ENCODE data around the gene RPL35A.
A peak's percentile ranks its signal among the peaks of the same experiment; 100 is the strongest.
"Not testable (repeated sequence)": the region's sequence is repeated elsewhere in the genome, so short reads cannot be mapped to it uniquely, and the experiment has no call there.

The RPL35A gene

DNA sequence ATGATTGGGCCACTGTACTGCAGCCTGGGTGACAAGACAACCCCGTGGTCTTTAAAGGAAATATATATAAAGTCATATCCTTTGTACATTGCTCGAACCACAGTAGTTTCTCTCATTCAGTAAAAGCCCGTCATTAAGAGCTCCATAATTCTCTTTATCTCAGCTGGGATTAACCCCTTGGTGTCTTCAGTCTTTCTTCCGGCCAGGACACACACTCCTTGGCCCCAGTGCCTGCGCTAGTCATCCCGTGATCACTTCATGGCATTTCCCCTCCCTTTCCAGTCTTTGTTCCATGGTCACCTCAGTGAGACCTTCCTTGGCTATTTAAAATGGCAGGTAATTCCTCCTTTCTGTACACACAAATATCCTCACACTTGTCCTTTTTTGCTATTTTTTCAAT is 3.3 kb downstream of the RPL35A start:
- DNase-seq, result no peak

- no peak for DNase-seq
These were observed 3.9 kb downstream of the RPL35A start for GRCh38 chr3:197953881-197954280.

DNA sequence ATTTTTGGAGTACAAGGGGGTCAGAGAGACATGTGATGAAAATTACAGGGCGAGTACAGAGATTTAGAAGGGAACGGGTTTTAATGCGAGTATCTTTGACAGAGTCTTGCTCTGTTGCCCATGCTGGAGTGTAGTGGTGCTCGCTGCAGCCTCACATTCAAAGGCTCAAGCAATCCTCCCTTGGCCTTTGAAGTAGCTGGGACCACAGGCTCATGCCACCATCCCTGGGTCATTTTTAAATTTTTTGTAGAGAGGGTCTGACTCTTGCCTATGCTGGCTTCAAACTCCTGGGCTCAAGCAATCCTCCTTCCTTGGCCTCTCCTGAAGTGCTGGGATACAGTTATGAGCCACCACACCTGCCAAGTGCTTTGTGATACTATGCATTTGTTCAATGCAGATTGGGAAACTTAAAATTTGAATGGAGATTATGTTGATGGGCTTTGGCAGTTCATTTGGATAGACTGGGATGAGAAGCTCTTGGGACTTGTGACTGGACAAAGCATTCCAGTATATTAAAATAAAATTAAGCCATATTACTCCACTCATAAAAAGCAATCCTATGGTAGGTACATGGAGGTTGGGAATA is 6.0 kb downstream of the RPL35A start:
- DNase-seq, result no peak

DNA sequence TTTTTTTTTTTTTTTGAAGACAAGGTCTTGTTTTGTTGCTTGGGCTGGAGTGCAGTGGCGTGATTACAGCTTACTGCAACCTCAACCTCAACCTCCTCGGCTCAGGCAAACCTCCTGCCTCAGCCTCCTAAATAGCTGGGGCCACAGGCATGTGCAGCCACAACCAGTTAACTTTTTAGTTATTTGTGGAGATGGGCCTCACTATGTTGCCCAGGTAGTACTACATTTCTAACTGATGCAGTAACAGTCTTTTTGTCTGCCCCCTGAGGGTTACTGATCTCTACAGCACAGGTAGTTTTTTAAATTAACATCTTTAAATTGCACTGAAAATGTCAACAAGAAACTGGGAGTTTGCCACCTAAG is 6.6 kb downstream of the RPL35A start:
- no peak for DNase-seq

DNA sequence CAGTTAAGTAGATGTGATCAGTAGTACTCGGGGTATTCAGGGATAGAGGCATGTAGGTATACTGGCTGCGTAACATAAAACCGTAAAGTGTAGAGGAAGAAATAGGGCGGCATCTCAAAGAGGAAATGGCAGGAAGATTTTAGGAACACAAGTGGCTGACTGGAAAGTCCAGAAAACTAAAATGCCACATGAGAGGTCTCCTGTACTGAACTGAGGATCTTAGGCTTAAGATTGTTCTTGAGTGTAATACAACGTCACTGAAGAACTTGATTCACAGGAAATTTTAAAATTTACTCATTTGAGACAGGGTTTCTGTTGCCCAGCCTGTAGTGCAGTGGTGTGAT is 7.8 kb downstream of the RPL35A start:
- DNase-seq, result no peak

DNA sequence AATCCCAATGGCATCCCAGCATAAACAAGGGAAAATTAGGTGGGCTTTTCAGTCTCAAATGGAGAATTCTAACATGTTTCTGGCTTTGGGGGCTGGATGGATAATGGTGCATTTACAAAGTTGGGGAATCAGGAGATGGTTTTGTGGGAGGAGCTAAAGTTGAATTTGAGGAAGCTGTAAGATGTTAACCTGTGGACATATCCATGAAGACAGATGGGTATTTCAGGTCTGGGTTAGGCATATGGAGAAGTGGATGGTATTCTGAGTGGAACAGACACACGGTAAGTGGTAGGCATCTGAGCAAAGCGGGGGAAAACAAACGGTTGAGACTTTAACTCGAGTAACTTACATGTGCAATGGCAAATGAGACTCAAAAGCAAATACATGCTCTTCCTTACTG is 8.4 kb downstream of the RPL35A start:
- DNase-seq, result no peak

GRCh38 chr3:197958848-197959247 is 8.9 kb downstream of the RPL35A start:
- not testable (repeated sequence) for DNase-seq

- no peak for DNase-seq
These were observed 9.5 kb downstream of the RPL35A start for GRCh38 chr3:197959500-197959890.

DNA sequence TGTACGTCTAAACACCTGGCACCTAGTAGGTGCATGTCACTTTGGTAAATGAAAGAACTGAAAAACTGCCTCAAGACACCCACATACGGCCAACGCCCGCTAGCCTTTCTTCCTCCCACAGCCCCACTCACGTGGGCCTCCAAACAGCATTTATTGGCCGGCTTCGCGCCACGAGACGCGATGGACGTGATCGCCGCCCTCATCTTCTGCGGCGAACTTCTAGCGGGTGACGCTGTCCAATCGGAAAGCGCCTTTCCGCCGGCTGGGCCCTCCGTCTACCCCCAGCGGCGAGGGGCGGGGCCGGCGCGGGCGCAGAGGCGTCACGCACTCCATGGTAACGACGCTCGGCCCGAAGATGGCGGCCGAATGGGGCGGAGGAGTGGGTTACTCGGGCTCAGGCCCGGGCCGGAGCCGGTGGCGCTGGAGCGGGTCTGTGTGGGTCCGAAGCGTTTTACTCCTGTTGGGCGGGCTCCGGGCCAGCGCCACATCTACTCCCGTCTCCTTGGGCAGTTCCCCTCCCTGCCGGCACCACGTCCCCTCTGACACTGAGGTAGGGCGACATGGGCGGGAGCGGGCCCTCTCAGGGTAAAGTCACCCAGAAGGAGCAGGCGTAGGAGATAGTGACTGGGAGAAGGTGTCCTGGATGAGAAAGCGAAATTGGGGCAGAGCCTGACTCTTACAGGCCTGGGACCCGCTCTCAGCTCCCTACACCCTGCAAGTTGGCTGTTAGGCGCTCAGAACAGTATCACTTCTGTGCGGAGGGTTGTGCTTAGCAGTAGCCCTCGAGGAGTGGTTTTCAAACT is 10.1 kb downstream of the RPL35A start, which contains the start of gene LMLN:
LMLN (plus strand) TSS at position 327 of the 803 bp plus-strand sequence; CDS start at position 356, 29 bp downstream.
- DNase-seq, result peak; percentile 96

DNA sequence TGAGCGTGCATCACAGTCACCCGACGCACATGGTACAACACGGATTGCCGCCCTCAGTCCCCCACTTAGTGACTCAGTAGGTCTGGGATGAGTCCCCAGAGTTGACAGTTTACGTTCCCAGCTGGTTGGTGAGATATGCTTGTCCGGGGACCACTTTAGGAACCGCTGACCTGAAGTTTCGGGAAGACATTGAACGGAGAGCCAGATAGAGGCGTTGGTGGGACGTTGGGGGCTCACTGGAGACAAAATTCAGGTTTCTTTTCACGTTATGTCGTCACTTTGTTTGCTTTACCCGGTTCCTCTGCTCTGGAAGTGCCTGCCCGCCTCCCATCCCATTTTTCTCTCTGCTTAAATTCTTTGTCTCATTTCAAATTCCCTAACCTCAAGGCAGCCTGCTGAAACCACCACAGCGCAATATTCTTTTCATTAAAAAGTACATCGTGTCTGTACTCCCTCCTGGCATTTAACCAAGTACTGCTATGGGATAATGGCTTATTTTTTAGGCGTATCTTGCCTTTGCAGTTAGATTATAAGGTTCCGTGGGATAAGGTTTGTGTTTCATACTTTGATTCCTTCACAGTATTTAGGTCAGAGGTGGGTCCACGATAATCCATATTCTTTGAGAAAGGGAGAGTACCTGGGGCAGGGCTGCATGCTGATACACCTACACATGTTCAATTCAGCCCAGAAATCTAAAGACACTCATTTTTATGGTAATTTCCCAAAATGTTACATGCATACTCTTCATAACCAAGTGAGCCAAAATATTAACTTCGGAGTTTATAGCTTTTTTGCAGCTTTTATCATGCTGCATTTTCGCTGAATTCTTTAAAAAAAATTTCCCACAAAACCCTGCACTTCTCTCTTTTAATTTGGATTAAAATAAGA is 10.9 kb downstream of the RPL35A start:
- DNase-seq, result no peak

DNA sequence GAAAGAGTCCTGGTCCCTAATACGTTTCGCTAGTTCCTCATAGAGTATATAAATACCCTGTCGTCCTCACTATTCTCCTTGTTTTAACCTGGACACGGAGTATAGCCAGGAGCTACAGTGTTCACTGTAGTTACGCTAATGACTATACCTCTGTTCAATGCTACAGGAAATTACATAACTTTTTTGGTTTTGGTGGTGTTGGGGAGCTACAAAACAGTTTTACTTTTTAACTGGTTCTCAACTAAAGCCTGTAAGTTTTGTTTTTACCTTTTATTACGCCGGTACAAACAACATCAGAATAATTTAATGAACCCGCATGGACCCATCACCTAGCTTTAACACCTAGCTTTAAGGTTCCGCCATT is 11.6 kb downstream of the RPL35A start:
- no peak for DNase-seq

DNA sequence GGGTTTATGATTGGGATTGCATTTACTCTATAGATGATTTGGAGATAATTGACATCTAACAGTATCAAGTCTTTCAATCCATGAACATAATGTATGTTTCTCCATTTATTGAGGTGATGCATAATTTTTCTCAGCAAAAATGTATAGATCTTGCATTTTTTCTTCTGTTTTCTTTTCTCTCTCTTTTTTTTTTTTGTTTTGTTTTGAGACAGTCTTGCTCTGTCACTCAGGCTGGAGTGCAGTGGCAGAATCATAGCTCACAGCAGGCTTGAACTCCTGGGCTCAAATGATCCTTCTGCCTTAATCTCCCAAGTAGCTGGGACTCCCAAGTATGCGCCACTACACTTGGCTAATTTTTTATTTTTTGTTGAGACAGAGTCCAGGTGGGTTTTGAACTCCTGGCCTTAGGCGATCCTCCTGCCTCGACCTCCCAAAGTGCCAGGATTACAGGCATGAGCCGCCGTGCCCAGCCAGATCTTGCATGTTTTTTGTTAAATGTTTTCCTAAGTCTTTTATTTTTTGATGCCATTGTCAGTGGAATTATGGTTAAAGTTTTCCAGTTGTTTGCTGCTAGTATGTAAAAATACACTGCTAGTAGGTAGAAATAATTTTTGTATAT is 13.1 kb downstream of the RPL35A start:
- no peak for DNase-seq

DNA sequence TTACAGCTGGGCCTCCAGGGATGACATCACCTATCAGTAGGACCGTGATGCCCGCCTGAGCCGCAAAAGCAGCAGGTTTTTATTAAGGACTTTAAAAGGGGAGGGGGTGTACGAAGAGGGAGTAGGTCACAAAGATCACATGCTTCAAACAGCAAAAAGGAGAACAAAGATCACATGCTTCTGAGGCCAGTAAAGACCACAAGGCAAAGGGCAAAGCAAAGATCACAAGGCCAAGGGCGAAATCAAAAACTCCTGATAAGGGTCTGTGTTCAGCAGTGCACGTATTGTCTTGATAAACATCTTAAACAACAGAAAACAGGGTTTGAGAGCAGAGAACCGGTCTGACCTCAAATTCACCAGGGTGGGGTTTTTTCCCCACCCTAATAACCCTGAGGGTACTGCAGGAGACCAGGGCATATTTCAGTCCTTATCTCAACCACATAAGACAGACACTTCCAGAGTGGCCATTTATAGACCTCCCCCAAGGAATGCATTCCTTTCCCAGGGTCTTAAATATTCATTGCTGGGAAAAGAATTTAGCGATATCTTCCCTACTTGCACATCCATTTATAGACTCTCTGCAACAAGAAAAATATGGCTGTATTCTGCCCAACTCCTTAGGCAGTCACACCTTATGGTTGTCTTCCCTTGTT is 17.5 kb downstream of the RPL35A start:
- DNase-seq, result not testable (repeated sequence)

DNA sequence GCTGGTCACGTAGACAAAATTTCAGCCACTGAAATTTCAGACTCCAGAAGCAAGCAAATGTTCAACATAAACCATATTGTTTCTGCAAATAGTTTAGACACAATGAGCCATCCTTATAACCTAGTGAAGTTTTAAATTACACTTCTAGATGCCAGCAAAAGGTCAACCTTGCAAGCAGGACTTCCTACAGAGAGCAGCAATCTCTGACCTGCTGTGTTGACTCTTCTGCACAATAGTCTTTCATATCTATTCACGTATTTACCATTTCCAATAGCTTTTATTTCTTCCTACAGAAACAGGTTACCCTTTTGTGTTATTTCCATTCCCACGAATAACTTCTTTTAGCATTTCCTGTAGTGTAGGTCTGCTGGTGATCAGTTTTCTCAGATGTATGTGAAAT is 20.6 kb downstream of the RPL35A start:
- DNase-seq, result no peak

DNA sequence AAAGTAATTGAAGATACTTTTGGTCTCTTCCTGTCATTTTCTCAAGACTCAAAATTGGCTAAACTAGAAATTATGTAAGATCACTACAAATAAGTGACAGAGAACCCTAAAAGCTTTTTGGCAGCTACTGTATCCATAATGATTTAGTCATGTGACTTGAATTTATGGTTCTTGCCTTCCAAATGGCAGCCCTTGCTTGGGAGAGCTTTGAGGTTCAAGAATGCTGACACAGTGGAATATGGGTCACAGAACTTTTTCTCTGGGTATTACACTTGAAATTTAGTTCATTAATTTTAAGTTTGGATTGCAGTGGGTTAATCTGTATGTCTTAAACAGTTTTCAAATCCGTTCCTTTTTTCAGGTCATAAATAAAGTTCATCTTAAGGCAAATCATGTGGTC is 24.0 kb downstream of the RPL35A start:
- DNase-seq, result no peak

DNA sequence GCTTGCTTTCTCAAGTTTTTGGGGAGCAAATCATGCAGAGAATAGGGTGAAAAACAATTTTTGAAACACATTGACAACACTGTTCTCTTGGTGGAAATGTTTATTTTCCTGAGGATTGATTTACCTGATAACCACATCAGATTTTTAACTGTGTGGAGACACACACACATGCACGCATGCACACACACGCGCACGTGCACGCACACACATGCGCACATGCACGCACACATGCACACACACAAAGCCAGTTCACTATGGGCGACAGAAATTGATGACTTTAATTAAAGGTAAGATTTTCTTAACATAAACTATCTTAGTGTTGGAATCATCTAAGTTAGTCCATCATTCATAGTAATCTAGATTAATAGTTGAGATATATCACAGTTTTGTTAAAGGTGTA is 25.3 kb downstream of the RPL35A start:
- no peak for DNase-seq

GRCh38 chr3:197983076-197983475 is 33.1 kb downstream of the RPL35A start:
- no peak for DNase-seq

DNA sequence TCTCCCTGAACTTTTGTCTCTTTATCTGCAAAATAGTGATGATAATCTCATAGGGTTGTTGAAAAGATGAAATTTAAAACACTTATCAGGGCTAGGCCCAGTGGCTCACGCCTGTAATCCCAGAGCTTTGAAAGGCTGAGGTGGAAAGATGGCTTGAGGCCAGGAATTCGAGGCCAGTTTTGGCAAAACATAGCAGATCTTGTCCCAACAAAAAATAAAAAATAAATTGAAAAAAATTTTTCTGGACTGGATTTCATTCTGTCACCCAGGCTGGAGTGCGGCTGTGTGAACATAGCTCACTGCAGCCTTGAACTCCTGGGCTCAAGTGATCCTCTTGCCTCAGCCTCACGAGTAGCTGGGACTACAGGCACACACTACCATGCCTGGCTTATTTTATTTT is 39.7 kb downstream of the RPL35A start:
- DNase-seq, result no peak

DNA sequence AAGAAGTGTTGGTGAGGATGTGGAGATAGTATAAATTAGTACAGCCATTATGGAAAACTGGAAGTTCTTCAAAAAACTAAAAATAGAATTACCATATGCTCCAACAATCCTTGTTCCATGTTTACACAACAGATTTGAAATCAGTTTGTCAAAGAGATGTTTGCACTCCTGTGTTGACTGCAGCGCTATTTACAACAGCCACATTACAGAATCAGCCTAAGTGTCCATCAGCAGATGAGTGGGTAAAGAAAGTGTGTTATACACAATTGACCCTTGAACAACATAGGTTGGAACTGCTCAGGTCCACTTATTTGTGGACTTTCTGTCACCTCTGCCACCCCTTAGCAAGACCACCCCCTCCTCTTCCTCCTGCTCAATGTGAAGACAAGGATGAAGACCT is 44.7 kb downstream of the RPL35A start:
- no peak for DNase-seq

- DNase-seq, result no peak
These were observed 46.9 kb downstream of the RPL35A start for GRCh38 chr3:197996855-197997254.

DNA sequence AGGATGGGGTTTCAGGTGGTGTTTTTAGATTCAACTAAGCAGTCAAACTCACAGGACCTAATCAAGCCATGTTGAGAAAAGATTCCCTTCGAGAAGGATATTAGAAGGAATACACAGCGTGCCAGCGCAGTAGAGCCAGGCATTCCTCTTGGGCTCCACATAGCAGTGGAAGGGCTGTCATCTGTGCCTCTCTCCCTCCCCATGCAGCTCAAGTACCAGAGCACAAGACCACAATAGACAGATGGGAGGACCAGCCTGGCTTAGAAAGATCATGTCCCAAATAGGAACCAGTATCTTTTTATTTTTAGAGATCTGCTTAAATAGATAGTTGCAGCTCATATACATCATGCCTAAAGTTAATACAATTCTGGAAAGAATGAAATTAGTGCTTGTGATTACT is 47.9 kb downstream of the RPL35A start:
- no peak for DNase-seq
